Gastrocnemius medialis (tissue), 4 donors: ENCODE data around the gene CDH4. TPM values are rescaled to one million over a fixed set of nuclear protein-coding genes. Genes with fewer than 3 reads are reported as not detected.

Source experiments
- ATAC-seq, 2 donors: fragments of 150-250 bp; one replicate each; pipeline ENCODE4 v1.9.1; 2016
- DNase-seq, 2 donors: peaks; one replicate each; pipeline ENCODE4 v3.0.0-alpha.2; 2019
- H3K27ac ChIP-seq, 4 donors: fragments of 200-600 bp; sonication (generic); 1 replicate in 1 of 4; 2 replicates in 3 of 4; pipeline ENCODE4 v1.5.1; 2016 to 2018; ENCODE audit warnings: mild to moderate bottlenecking in 2 of 4, moderate library complexity in 1 of 4
- H3K27me3 ChIP-seq, 3 donors: fragments of 200-600 bp; sonication (generic) in 2 of 3; 1 replicate in 1 of 3; 2 replicates in 2 of 3; pipeline versions ENCODE4 v1.5.1 to v1.6.0; 2016 to 2019; ENCODE audit warnings: mild to moderate bottlenecking in 1 of 3, moderate library complexity in 1 of 3
- H3K36me3 ChIP-seq, 2 donors: fragments of 200-600 bp; sonication (generic) in 1 of 2; one replicate each; pipeline ENCODE4 v1.5.1; 2017 to 2018
- H3K4me1 ChIP-seq, 2 donors: fragments of 200-600 bp; sonication (generic) in 1 of 2; one replicate each; pipeline ENCODE4 v1.5.1; 2016 to 2017; ENCODE audit warnings: mild to moderate bottlenecking in 2 of 2
- H3K4me3 ChIP-seq, 4 donors: fragments of 200-600 bp; sonication (generic) in 3 of 4; 1 replicate in 1 of 4; 2 replicates in 3 of 4; pipeline ENCODE4 v1.5.1; 2016 to 2019; ENCODE audit warnings: mild to moderate bottlenecking in 2 of 4
- H3K9me3 ChIP-seq, 3 donors: fragments of 200-600 bp; sonication (generic) in 2 of 3; 1 replicate in 1 of 3; 2 replicates in 2 of 3; pipeline ENCODE4 v1.5.1; 2016 to 2019
- POLR2A ChIP-seq, 2 donors: fragments of 450-650 bp; IDR thresholded peaks; one replicate each; pipeline ENCODE4 v1.6.1; 2017; ENCODE audit warnings: antibody characterized with exemption in 2 of 2, mild to moderate bottlenecking in 2 of 2, moderate library complexity in 2 of 2
- in situ Hi-C, 4 donors: fragments of 200-750 bp; cut with MboI; loops; one replicate each; pipeline versions ENCODE4 v1.15.0 to v1.8.0; 2017; ENCODE audit warnings: low sequenced_read_pairs in 4 of 4
- intact Hi-C: fragments of 100-400 bp; cut with DNase I; formaldehyde crosslinking; loops from one replicate; pipeline ENCODE4 v1.15.1; 2023; ENCODE audit warnings: low total_unique reads
- total RNA-seq, 4 donors: library from RNA; depleted of rRNA; stranded (reverse); fragments of >200 nt; gene quantifications; one replicate each; pipeline versions ENCODE4 v1.1.0 to v1.2.3, GENCODE V29; 2016
- TF ChIP-seq, protein P1 (sequence below), 5 experiments: fragments of 450-650 bp in 3 of 5; fragments of 200-600 bp in 2 of 5; sonication (generic) in 2 of 5; IDR thresholded peaks in 4 of 5; conservative IDR thresholded peaks in 1 of 5; 1 replicate in 4 of 5; 2 replicates in 1 of 5; pipeline ENCODE4 v1.5.1; 2016 to 2019; ENCODE audit warnings: antibody characterized with exemption in 5 of 5, mild to moderate bottlenecking in 3 of 5, moderate library complexity in 3 of 5

CDH4 gene
- total RNA-seq, 4 donors from 2014 or later, result 0.38 to 1.2 (median 0.86) TPM

DNA sequence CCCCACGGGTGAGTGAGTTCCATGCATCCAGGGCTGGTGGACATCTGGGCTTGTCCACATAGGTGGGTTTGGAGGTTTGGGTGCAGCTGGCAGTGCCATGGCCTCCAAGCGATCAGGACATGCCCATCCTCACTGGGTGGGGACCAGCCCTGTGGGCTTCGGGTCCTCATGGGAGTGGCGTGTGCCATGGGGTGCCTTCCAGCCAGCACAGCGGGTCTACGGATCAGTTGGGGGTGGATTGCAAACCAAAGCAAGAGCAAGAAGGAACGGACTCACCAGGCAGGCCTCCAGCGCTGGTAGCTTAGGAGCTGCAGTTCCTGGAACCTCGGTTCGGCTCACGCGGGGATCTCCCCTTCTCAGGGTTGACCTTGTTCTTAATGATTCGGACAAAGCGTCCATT is 449.3 kb downstream of the CDH4 start:
- no peak for TF ChIP-seq POLR2A (IDR thresholded peaks at IDR 0.05)
- TF ChIP-seq, protein P1, sequence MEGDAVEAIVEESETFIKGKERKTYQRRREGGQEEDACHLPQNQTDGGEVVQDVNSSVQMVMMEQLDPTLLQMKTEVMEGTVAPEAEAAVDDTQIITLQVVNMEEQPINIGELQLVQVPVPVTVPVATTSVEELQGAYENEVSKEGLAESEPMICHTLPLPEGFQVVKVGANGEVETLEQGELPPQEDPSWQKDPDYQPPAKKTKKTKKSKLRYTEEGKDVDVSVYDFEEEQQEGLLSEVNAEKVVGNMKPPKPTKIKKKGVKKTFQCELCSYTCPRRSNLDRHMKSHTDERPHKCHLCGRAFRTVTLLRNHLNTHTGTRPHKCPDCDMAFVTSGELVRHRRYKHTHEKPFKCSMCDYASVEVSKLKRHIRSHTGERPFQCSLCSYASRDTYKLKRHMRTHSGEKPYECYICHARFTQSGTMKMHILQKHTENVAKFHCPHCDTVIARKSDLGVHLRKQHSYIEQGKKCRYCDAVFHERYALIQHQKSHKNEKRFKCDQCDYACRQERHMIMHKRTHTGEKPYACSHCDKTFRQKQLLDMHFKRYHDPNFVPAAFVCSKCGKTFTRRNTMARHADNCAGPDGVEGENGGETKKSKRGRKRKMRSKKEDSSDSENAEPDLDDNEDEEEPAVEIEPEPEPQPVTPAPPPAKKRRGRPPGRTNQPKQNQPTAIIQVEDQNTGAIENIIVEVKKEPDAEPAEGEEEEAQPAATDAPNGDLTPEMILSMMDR (IDR thresholded peaks at IDR 0.05 in 4 of 5, conservative IDR thresholded peaks at IDR 0.05 in 1 of 5), result no peak
- Histone ChIP-seq H3K27me3 (peaks cover 0 to 6% (median 0%) of the 10 kb centered on the region in 3 donors), H3K9me3 (no peaks in the 10 kb centered on the region), H3K27ac (no peak overlapping the region), H3K4me3 (no peak overlapping the region), H3K36me3 (no peaks in the 10 kb centered on the region), H3K4me1 (no peaks in the 10 kb centered on the region)
- intact Hi-C loops (no loop called here), in situ Hi-C loops (no loop called here)
- DNase-seq (no peak), ATAC-seq (no peak)

DNA sequence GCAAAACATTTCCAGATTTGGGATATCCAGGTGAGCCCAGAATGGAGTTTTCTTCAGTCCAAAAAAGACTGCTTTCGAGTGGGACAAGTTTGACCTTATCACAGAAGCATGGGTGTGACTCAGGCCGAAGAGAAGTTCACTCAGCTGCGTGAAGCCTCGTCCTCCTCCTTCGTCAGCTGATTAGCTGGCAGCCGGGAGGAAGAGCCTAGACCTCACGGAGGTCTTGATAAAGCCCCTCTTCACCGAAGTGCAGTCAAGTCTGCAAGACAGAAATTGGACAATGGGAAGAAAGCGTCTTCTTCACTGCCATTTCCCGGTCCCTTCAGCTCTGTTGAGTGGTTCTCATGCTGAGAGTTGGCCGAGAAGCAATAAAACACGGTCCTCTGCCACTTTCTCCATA is 449.7 kb downstream of the CDH4 start:
- Histone ChIP-seq H3K9me3 (no peaks in the 10 kb centered on the region), H3K4me3 (no peak overlapping the region), H3K36me3 (no peaks in the 10 kb centered on the region), H3K4me1 (no peaks in the 10 kb centered on the region), H3K27me3 (peaks cover 0 to 9% (median 0%) of the 10 kb centered on the region in 3 donors), H3K27ac (no peak overlapping the region)
- TF ChIP-seq, protein P1 (IDR thresholded peaks at IDR 0.05 in 4 of 5, conservative IDR thresholded peaks at IDR 0.05 in 1 of 5), result no peak
- TF ChIP-seq POLR2A (IDR thresholded peaks at IDR 0.05), result no peak
- no peak for ATAC-seq
- DNase-seq, result no peak
- in situ Hi-C loops, result no loop called here
- intact Hi-C loops, result no loop called here

DNA sequence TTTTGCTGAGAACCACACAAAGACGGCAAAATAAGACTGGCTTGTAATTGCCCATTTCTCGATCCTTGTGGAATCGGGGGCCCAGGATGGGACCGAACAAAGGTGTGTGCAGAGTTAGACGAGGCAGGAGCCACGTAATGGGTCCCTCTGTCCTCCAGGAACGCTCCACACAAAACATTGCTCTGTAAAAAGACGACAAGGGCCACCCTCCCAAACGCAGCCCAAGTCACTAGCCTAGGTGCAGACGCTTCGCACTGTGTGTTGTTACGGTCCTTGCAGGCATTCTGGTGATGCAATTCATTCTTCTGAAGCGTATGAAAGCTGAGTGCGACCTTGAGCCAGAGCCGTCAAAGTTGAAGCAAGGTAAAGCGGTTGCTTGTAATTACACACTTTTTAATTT is 450.2 kb downstream of the CDH4 start:
- intact Hi-C loops (no loop called here), in situ Hi-C loops (no loop called here)
- Histone ChIP-seq H3K27ac (no peak overlapping the region), H3K4me1 (no peaks in the 10 kb centered on the region), H3K9me3 (no peaks in the 10 kb centered on the region), H3K36me3 (no peaks in the 10 kb centered on the region), H3K4me3 (no peak overlapping the region), H3K27me3 (peaks cover 0 to 9% (median 0%) of the 10 kb centered on the region in 3 donors)
- ATAC-seq, result no peak
- TF ChIP-seq, protein P1 (IDR thresholded peaks at IDR 0.05 in 4 of 5, conservative IDR thresholded peaks at IDR 0.05 in 1 of 5), result no peak
- no peak for TF ChIP-seq POLR2A (IDR thresholded peaks at IDR 0.05)
- no peak for DNase-seq

DNA sequence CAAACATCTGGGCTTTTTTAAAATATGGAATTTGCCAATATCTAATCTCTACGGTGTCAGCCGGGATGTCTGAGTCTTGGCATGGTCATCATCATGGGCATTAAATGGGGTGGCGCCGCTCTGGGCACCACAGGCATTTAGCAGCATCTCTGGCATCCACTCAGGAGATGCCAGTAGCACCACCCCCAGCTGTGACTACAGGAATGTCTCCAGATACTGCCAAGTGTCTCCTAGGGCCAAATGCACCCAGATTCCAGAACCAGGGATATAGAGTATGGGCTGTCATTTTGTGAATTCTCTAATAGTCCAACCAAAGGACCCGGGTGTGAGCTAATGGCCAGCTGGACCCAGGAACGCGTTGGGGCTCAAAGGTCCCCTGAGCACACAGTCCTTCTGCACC is 452.6 kb downstream of the CDH4 start:
- in situ Hi-C loops, result no loop called here
- Histone ChIP-seq H3K4me3 (no peak overlapping the region), H3K9me3 (no peaks in the 10 kb centered on the region), H3K27ac (no peak overlapping the region), H3K4me1 (no peaks in the 10 kb centered on the region), H3K27me3 (peaks cover 0 to 9% (median 0%) of the 10 kb centered on the region in 3 donors), H3K36me3 (no peaks in the 10 kb centered on the region)
- intact Hi-C loops, result no loop called here
- TF ChIP-seq, protein P1 (IDR thresholded peaks at IDR 0.05 in 4 of 5, conservative IDR thresholded peaks at IDR 0.05 in 1 of 5), result no peak
- TF ChIP-seq POLR2A (IDR thresholded peaks at IDR 0.05), result no peak
- DNase-seq (no peak), ATAC-seq (no peak)
